Prostate gland (tissue), 2 donors: ENCODE measurements around the gene PEX11B. TPM values are rescaled to one million over a fixed set of nuclear protein-coding genes. Genes with fewer than 3 reads are reported as not detected.

Experiments
- DNase-seq: peaks from one replicate; pipeline ENCODE4 v3.0.0-alpha.2; 2019; ENCODE audit warnings: low spot score
- H3K27ac ChIP-seq, 2 donors: fragments of 200-600 bp; sonication (generic); 2 replicates each; pipeline ENCODE4 v1.5.1; 2017 to 2019
- H3K27me3 ChIP-seq: fragments of 200-600 bp; sonication (generic); replicated peaks from 2 replicates; pipeline ENCODE4 v1.5.1; 2019; ENCODE audit not compliant: insufficient read depth
- H3K36me3 ChIP-seq, 2 donors: fragments of 200-600 bp; sonication (generic); 1 replicate in 1 of 2; 2 replicates in 1 of 2; pipeline versions ENCODE4 v1.5.1 to v1.8.1; 2017 to 2019
- H3K4me1 ChIP-seq: fragments of 200-600 bp; sonication (generic); replicated peaks from 2 replicates; pipeline ENCODE4 v1.5.1; 2019
- H3K4me3 ChIP-seq, 2 donors: fragments of 200-600 bp; sonication (generic); 2 replicates each; pipeline ENCODE4 v1.5.1; 2017 to 2019
- H3K9me3 ChIP-seq: fragments of 200-600 bp; sonication (generic); 2 replicates; pipeline ENCODE4 v1.5.1; 2017
- POLR2A ChIP-seq: fragments of 450-650 bp; IDR thresholded peaks from one replicate; pipeline ENCODE4 v1.6.1; 2016; ENCODE audit warnings: antibody characterized with exemption, mild to moderate bottlenecking
- POLR2AphosphoS5 ChIP-seq: sonication (generic); formaldehyde crosslinking; IDR thresholded peaks from one replicate; pipeline ENCODE4 v1.6.1; 2017; ENCODE audit warnings: antibody characterized with exemption
- WGBS: methylation state at CpG from one replicate; pipeline ENCODE4 v1.1.5; 2018; 5-methylcytosine and 5-hydroxymethylcytosine counted together
- intact Hi-C: fragments of 100-400 bp; cut with DNase I; formaldehyde crosslinking; loops from one replicate; pipeline ENCODE4 v1.14.2; 2022
- total RNA-seq, 2 donors: library from RNA; depleted of rRNA; stranded (reverse); fragments of >200 nt; gene quantifications; one replicate each; pipeline ENCODE4 v1.1.0, GENCODE V29; 2016
- TF ChIP-seq, protein P1 (sequence below), 4 experiments: fragments of 200-600 bp in 2 of 4; fragments of 450-650 bp in 2 of 4; sonication (generic) in 2 of 4; IDR thresholded peaks; 1 replicate in 3 of 4; 2 replicates in 1 of 4; pipeline ENCODE4 v1.5.1; 2016 to 2019; ENCODE audit warnings: antibody characterized with exemption in 4 of 4, mild to moderate bottlenecking in 2 of 4, moderate library complexity in 2 of 4

PEX11B gene
- total RNA-seq, 2 donors from 2014 or later: 35.9 to 37.7 TPM

DNA sequence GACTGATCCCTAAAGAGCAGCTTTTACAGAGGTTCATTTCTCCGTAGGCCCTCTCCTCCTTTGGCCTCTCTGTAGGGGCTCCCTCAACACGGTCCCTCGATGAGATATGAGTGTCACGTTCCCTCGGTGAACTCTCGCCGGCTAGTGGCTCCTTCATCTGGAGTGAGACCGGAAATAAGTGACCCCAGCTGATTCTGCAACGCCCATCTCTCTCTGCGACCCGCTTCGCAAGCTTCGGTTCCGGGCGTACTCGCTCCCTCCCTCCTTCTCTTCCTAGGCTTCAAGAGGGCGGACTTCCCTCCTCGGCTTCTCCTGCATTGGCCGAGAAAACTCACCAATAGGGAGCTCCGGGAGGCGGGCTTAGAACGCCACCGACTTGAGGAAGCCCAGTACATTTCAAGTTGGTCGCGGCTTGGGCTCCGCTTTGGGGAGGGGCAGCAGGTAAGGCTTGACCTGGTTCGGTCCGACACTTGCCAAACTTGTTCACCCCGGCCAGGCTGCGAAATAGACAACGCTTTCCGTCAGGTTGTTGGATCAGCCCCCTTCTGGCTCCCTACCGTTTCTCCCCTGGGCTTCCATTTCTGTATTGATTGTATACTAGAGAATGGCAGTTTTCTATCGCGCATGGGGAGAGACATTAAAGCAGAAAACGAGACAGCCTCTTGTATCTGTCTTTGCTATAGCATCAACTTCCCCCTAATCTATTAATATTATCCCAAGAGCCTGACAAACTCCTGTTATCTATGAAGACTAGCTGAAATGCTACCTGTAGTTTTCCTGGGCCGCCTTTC, 46.0 kb upstream of the PEX11B start, which contains the start of the genes ANKRD34A and POLR3GL:
Gene ANKRD34A, minus strand, starts transcription at position 248 of the 791 bp plus-strand sequence. CDS start 2,816 bp downstream, outside the sequence.
Gene POLR3GL, plus strand, starts transcription at position 363 of the 791 bp plus-strand sequence. CDS start 10,176 bp downstream, outside the sequence.
- peak; percentile 100 for TF ChIP-seq POLR2AphosphoS5
- TF ChIP-seq POLR2A: peak; percentile 98
- TF ChIP-seq, protein P1, sequence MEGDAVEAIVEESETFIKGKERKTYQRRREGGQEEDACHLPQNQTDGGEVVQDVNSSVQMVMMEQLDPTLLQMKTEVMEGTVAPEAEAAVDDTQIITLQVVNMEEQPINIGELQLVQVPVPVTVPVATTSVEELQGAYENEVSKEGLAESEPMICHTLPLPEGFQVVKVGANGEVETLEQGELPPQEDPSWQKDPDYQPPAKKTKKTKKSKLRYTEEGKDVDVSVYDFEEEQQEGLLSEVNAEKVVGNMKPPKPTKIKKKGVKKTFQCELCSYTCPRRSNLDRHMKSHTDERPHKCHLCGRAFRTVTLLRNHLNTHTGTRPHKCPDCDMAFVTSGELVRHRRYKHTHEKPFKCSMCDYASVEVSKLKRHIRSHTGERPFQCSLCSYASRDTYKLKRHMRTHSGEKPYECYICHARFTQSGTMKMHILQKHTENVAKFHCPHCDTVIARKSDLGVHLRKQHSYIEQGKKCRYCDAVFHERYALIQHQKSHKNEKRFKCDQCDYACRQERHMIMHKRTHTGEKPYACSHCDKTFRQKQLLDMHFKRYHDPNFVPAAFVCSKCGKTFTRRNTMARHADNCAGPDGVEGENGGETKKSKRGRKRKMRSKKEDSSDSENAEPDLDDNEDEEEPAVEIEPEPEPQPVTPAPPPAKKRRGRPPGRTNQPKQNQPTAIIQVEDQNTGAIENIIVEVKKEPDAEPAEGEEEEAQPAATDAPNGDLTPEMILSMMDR (IDR thresholded peaks at IDR 0.05): peak in 2 of 4 experiments; percentile 25 to 40
- Histone ChIP-seq H3K4me1 (peaks cover 5% of the 10 kb centered on the region), H3K4me3 (peak within 1 kb of the TSS; percentile 42 to 46), H3K27ac (peak within 1 kb of the TSS; percentile 84 to 89), H3K36me3 (no peaks in the 10 kb centered on the region), H3K9me3 (no peaks in the 10 kb centered on the region), H3K27me3 (no peaks in the 10 kb centered on the region)
- intact Hi-C loops: loop anchor here (5.0 kb wide), 2 partner anchors 47 to 73 kb away; partner anchors contain the start of gene PEX11B
- WGBS: under 1% methylated on average over 37 of the region's 37 CpGs
- peak; percentile 98 for DNase-seq

DNA sequence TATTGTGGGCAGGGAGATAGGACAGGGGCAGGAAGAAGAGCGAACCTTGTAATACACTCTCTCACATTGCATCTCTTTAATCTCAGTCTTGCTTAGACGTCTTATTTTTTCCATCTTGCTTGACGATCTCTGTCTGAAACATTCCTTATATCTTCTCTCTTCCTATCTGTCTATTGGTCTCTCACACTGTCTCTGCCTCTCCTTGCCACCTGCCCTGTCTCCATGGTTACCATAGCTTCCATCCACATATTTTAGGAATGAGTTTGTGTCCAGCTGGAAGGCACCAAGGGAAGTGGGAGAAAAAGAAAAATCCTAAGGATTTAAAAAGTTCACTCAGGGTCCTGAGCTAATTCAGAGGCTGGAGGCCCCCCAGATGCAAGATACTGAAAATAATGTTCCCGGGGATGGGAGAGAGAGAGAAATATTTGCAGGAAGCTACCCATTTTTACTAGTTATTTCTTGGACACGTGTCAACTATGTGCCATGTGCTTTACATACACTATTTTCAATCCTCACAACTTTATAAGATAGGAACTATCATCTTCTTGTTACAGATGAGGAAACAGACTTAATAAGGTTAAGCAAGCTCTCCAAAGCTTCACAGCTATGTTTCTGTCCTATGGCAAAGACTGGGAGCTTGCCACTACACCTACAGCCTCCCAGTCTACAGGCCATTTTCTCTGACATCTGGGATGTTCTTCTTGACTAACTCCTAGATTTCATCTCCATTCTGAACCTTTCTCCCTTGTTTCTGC, 44.9 kb upstream of the PEX11B start:
- no peaks in the 10 kb centered on the region for H3K27me3 ChIP-seq
- intact Hi-C loops: loop anchor here (5.0 kb wide), 2 partner anchors 46 to 74 kb away; partner anchors contain the start of gene PEX11B
- H3K4me3 ChIP-seq: peak overlapping the region; percentile 42 to 46
- WGBS: 36% methylated on average over 5 of the region's 5 CpGs
- no peak for DNase-seq
- H3K9me3 ChIP-seq: no peaks in the 10 kb centered on the region
- peak overlapping the region; percentile 84 to 89 for H3K27ac ChIP-seq
- peaks cover 5% of the 10 kb centered on the region for H3K4me1 ChIP-seq
- H3K36me3 ChIP-seq: no peaks in the 10 kb centered on the region
- no peak for TF ChIP-seq POLR2AphosphoS5
- TF ChIP-seq, protein P1 (IDR thresholded peaks at IDR 0.05): no peak
- TF ChIP-seq POLR2A: no peak

DNA sequence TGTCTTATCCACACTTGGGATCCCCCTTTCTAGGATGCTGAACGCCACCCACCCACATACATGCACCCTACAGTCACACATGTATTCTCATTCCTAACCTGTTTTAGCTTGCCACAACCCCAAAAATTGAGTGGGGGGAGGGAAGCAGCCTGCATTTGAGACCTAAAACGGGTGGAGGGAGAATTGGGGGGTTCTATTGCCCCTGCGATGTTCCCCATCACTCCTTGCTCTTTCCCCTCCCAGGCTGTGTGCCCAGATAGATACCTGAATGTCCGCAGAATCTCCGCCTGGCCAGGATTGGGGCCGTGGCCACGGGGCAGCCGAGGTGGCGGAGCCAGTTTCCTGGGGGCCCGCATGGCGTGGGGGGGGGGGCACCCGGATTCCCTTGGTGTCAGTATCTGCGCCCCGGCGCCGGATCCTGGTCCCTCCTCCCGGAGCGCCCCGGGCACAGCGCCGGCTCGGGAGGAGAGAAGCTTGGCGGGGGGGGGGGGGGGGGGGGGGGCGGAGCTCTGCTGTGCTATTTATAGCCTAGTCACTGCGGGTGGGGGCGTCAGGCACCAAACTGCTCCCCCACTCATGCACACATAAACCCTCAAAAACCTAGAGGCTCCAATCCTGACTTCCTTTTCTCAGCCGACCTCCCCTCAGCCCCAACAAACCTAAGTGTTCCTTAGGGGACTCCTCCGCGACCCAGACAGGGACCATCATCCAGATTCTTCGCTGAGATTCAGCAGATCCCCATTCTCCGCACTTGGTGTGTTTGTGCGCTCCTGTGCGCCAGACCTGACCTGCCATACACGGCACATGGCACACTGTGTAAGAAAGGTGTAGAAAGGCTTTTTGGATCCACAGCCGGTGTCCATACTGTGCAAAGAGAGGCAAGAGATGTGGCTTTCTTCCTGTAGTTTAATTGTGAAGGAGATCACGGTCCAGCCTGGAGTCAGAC, 43.9 kb upstream of the PEX11B start:
- Histone ChIP-seq H3K27me3 (no peaks in the 10 kb centered on the region), H3K4me3 (peak overlapping the region; percentile 47 to 52), H3K27ac (peak overlapping the region; percentile 84), H3K9me3 (no peaks in the 10 kb centered on the region), H3K36me3 (no peaks in the 10 kb centered on the region), H3K4me1 (peaks cover 5% of the 10 kb centered on the region)
- DNase-seq: peak; percentile 57
- WGBS: 9% methylated on average over 34 of the region's 36 CpGs
- intact Hi-C loops: loop anchor here (5.0 kb wide), 2 partner anchors 45 to 75 kb away; partner anchors contain the start of gene PEX11B
- TF ChIP-seq POLR2AphosphoS5 (no peak), POLR2A (no peak)
- TF ChIP-seq, protein P1 (IDR thresholded peaks at IDR 0.05): no peak

DNA sequence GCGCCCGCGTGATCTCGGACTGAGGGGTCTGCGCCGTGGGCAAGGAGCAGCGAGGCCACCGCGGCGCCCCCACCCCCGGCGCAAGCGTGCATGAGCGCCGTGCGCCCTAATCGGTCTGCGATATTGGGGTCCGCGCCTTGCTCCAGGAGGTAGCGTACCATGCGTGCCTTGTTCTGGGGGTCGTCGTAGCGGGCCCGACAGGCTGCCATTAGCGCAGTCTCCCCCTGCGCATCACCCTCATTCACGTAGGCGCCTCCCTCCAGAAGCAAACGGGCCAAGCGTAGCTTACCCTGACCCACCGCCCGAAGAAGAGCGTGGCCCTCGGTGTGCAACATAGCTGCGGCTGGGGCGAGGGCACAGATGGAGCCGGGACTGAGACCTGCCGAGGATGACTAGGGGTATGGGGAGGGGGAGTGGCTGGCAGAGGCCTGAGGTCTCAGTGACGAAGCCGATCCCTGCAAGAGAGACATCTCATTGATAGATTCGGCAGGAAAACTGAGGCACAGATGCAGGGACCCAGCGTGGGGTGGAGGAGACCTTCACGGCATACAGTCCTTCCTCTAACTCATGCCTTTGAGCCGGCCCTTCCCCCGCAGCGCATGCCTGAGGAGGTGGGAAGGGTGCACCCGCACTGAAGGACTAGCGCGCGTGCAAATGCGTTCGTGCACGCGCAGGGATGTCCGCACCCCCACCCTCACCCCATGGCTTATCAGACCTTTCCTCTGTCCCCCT, 43.1 kb upstream of the PEX11B start:
- Histone ChIP-seq H3K36me3 (no peaks in the 10 kb centered on the region), H3K27ac (peak overlapping the region; percentile 84), H3K4me1 (peaks cover 5% of the 10 kb centered on the region), H3K9me3 (no peaks in the 10 kb centered on the region), H3K4me3 (peak overlapping the region; percentile 47 to 52), H3K27me3 (no peaks in the 10 kb centered on the region)
- TF ChIP-seq POLR2AphosphoS5: peak; percentile 11
- TF ChIP-seq, protein P1 (IDR thresholded peaks at IDR 0.05): no peak
- no peak for DNase-seq
- WGBS: 2% methylated on average over 39 of the region's 57 CpGs
- intact Hi-C loops: loop anchor here (5.0 kb wide), 2 partner anchors 44 to 76 kb away; partner anchors contain the start of gene PEX11B
